Measurements from ENCODE around the gene SLC9A8.
A peak's percentile ranks its signal among the peaks of the same experiment; 100 is the strongest.
"Not testable (repeated sequence)": the region's sequence is repeated elsewhere in the genome, so short reads cannot be mapped to it uniquely, and the experiment has no call there.

SLC9A8 gene

DNA sequence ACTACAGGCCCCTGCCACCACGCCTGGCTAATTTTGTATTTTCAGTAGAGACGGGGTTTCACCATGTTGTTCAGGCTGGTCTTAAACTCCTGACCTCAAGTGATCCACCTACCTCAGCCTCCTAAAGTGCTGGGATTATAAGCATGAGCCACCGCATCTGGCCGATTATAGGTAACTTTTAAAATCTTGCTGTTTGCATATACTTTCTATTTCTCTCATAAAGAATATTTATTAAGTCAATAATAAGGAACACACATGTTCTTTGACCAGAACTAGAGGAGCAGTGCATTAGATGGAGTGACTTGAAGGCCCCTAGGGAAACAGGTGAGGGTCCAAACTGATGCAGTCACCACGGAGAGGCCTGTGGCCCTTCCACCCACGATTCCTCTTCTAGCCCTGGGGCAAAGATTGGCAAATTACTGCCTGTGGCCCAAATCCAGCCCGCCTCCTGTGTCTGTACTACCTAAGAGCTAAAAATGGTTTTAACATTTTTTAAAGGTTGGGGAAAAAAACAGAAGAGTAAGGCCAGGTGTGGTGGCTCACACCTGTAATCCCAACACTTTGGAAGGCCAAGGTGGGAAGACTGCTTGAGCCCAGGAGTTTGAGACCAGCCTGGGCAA lies 83.0 kb downstream of the SLC9A8 start:
- DNase-seq (ENCODE audit: low read depth): not testable (repeated sequence)

DNA sequence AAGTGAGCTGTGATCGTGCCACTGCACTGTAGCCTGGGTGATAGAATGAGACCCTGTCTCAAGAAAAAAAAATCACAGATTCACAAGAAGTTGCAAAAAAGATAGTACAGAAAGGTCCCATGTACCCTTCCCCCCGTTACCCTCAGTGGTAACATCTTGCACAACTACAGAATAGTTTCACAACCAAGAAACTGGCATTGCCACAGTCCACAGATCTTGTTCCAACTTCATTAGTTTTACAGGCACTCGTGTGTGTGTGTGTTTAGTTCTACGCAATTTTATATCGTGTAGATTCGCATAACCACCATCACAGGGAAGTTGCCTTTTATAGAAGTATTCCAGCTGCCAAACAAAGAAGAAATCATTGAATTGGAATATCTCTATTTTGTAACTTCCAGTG lies 83.6 kb downstream of the SLC9A8 start:
- DNase-seq (ENCODE audit: low read depth): peak; percentile 84

DNA sequence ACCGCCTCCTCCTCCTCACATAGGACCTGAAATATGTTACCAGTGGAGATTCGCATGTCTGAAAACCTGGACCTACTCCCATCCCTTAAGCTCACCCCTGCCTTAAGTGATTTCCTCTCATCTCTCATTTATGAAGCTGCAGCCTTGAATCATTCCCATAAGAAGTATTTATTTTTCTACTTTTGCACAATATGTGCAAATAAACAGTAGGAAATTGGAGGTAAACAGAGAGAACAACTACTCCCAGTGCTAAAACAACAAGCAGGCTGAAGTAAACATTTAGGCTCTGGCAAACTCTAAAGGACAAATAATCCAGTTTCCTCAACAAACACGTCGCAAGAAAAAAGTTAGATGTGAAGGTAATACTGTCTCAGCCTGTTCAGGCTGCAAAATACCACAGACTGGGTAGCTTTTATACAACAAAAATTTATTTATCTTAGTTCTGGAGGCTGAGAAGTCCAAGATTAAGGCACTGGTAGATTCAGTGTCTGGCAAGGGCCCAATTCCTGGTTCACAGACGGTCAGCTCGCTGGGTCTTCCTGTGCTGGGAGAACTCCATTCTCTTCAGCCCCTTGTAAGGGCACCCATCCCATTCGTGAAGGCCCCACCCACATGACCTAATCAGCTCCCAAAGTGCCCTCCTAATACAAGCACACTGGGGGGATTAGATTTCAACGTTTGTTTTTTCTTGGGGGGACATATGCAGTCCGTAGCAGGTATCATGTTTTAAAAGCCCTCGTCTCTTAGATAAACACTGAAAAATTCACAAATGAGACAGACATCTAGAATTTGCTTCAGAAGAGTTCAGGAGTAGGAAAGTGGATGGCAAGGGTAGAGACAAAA lies 87.1 kb downstream of the SLC9A8 start:
- DNase-seq (ENCODE audit: low read depth): no peak

DNA sequence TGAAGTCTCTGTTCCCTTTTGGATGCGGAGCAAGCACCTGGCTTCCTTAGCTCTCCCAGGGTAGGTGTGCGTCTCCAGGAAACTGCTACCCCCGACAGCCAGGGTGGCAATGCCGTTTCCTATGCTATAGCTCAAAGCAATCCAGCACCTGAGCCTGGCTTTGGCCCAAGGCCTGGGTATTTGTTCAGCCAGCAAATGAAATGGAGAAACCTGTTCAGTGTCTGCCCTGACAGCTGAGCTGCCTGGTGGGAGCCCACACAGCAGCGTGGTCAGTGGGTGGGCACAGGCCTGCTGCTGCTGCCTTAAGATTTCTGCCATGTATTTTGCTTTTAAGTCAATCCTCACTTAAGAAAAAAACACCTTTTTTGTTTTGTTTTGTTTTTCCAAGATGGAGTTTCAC lies 89.0 kb downstream of the SLC9A8 start:
- no peak for DNase-seq (ENCODE audit: low read depth)

DNA sequence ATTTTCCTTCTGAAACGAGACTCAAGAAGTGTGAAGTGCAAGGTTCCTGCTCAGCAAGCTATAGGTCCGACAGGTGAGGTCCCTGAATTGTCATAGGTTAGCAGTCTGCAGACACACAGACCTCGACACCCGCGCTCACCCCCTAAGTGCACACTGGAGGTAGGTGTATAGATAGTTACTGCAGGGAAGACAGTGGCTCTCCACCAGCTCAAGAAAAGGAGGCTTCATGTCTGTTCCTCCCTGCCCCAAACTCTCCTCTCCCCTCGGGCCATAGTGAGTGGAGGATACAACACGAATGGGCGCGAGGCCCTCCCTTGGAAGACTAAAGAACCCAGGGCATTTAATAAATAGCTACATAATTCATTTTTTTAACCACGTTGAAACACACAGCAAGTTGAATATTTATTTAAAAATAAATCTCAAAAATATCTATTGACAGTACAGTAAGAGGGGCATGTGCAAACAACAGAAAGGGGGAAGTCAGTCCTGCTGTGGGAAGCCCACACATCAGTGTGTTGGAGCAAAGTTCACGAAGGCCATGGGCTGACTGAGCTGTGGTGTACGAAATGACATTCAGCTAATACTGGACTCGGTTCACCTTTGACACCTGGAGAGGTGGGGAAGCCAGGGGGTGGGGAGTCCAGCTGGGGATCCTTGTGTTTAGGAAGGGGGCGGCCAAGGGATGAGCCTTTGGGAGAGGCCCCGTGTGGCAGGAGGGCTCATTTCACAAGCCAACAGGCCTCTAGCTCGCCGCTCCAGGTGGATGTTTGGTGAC lies 92.0 kb downstream of the SLC9A8 start:
- DNase-seq (ENCODE audit: low read depth): no peak

DNA sequence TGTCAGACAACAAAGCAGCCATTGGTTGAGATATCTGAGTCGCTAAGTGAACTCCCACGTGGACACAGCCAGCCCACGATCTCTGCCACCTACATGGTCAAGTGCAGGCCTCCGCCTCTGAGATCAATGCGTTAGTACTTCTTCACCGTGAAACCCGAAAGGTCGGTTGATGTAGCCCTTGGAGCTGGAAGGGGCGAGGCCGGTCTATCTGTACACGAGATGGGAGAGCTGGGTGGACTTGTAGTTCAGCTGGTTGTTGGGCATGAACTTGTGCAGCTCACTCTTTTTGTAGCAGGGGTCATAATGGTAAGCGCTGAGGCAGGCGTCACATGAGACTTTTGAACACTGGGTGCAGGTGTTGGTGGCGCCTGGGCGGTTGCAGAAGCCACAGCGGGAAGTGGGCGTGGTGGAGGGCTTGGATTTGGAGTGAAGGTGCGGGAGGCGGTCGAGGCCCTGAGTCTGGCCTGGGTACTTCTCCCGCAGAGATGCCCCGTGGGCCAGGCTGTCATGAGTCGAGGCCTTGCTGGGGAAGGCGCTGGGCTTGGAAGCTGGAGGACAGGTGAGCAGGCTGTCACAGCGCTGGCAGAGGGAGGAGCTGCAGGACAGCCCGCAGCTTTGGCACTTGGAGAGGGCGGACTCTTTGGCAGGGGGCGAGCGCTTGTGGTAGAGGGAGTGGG lies 92.9 kb downstream of the SLC9A8 start:
- DNase-seq (ENCODE audit: low read depth): no peak

DNA sequence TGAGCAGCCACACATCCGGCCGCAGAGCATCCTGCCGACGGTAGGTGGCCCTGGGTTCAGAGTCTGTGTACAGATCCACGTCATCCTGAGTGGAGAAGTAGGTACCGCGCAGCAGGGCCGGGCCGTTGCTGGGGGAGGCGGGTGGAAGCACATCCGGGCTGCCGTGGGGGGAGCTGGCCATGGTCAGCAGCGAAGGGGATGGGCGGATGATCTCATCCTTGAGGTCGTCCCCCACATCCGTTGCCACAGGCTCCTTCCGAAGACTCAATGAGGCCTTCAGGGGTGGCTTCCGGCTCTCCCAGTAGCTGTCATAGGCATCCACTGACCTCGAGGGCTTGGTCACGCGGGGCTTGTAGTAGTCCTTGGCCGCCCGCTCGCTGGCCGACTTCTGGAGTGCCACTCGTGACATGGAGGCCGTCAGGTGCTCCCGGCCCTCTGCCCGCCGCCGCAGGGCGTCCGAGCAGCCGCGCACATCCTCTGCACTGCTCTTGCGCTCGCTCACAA lies 93.5 kb downstream of the SLC9A8 start:
- DNase-seq (ENCODE audit: low read depth): no peak

DNA sequence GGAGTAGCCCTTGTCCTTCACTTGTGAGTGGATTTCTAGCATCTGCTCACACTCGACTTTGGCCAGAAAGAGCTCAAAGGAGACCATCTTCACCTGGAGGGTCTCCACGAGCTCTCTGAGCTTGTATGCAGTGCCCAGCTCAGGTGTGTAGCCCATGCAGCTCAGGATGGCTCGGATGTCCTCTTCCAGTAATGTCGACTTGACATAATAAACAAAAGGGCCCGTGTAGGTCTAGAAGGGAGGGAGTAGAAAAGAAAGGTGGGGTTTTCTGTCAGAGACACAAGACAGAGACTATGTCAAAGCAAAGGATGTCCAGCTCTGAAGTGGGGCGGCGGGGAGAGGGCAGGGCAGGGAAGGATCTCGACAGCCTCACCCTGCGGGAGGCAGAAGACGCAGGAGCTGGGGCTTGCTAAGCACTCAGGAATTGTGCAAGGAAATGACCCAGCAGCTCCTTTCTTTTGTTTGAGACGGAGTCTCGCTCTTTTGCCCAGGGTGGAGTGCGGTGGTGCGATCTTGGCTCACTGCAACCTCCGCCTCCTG lies 94.1 kb downstream of the SLC9A8 start:
- DNase-seq (ENCODE audit: low read depth): no peak

DNA sequence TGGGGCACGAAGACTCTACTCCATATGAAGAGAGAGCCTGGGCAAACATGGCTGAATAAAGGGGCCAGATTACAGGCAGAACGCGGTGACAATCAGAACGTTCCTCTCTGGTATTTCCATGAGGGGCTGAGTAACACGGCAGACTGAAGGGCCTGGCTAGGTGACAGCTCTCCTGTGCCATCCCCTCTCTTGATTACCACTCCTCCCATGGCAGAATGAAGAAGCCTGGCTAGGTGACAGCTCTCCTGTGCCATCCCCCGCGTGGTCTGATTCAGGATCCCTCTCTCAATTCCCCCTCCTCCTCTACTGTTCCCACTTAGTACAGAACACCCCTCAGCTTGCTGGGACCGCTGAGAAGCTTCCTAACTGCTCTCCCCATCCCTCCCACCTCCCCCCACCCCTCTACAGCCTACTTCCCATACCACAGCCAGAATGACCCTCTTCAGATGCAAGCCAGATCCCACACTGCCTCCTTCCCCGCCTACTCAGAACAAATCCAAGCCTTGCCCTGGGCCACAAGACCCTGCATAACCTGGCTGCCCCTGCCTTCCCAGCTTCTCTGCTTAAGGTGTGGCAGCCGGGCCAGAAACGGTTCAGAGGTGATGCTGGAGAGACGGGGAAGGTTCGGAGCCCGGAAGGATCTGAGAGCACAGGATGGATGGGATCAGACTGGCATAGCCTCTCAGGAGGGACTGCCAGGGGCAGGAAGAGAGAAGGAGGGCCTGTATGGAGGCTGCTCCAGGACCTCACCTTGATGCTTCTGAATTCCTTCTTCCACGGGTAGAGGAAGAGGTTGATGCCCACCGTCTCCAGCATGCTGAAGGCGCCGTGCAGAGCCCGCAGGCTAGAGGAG lies 95.0 kb downstream of the SLC9A8 start:
- no peak for DNase-seq (ENCODE audit: low read depth)

DNA sequence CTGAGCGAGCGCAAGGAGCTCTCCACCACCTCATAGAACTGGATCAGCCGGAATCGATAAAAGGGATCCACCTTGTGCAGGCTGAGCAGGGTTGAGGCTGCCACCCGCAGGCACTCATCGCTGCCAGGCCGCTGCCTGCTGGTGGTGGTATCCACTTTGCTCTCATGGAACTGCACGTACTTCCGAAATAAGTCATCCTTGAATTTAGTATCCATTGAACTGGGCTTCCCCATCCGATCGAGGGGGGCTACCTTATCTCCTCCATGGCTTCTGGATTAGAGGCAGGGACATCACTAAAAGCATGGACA lies 95.6 kb downstream of the SLC9A8 start:
- no peak for DNase-seq (ENCODE audit: low read depth)

DNA sequence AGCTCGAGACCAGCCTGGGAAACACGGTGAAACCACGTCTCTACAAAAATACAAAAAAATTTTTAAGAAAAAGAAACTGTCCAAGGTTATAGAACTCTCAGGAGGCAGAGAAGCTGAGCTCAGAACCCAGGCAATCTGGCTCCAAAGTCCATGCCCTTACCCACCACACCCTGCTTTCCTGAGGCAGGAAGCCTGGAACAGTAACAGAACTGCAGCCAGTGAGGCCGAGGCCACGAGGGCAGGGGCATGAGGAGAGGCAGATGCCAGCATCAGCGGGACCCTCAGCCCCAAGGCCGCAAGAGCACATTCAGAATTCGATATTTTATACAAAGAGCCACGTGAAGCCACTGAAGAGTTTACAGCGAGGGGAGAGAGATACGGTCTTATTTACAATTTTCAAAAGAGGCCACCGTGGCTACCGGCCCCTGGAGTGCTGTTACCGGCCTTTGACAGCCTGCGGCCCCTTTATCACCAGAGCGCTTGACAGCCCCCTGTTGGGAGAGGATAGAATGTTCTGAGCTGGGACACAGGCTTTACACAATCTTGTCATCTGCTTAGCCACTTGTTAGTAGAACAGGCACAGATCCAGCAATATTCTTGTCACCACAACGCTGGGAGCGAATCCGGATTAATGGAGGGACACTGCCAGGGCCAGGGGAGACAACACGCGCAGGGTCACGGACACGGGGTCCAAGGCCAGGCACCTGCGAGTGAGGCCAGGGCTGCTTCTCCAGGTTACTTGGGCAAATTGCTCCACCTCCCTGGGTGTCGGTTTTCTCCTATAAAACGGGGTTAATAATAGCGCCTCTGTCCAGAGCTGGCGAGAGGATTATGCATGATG lies 97.1 kb downstream of the SLC9A8 start:
- DNase-seq (ENCODE audit: low read depth): no peak

DNA sequence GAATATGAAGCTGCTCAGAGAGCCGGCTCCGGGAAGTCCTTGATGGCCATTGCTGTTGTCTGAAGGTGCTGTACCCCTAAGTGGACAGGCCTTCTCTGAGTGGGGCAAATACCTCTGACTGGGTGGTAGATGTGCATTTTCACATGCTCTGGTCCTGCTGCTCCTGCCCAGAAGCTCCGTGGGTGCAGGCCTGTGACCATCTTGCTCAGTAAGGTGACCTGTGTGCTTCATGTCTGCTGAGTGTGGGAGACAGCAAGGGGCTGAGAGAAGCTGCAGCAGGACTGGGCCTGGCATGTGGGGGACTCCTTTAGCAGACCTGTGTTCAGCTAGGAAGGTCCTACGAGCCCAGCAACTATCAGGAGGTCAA lies 97.7 kb downstream of the SLC9A8 start:
- DNase-seq (ENCODE audit: low read depth): no peak

DNA sequence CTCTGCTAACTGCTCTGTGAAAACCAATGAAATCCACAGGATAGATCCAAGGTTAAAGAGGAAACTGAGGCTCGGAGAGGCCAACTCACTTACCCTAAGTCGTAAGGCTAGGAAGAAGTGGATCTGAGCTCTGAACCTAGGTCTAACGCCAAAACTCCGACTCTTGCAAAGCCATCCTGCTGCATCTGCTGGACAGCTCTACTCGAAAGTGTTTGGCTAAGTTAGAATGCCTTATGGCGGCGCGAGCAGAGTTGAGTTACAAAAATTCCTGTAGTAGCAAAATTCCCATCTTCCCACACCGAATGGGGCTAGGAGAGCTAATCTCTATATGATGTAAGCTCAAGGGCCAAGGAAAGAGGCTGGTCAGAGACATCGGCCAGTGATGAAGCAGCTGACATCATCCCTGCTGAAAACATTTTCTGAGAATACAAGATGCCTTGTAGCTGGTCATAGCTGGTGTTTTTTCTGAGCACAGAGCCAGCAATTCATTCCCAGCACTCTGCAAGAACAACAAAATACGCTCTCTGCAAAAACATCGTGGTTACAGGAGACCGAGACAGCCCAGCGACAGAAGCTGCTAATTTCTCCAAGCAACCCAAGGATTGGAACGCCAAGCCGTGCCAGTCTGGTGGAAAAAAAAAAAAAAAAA lies 100.9 kb downstream of the SLC9A8 start:
- DNase-seq (ENCODE audit: low read depth): no peak

DNA sequence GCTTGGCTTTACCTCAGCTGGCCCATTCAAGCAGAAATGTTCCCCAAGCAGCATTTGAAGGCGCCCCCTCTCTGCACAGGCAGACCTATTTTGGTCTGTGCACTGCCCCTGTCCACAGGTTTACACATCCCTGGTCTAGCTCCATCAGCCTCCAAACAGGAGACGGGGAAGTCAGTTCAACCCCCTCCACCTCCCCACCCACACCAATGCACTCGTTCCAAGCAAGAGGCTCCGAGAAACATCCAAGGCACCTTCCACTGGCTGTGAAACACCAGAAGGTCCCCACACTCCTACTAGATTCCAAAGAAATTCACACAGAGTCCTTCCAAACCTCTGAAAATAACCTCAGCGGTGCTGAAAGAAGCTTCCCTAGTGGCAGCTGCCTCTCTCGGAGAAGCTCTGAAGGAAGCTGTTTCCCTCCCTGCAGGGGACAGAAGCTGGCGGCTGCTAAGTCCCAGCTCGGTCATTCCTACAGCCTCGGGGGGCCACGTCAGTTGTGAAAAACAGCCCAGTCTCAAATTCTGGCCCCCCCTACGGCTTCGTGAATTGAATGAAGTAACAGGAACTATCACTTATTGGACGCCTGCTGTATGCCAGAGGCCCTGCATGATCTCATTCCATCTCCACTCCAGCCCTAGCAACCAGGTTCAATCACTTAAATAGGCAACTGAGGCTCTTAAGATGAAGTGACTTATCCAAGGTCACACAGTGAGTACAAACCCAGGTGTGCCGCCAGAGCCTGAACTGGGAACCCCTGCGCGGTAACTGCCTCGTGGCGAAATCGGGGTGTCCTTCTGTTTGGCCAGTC lies 101.9 kb downstream of the SLC9A8 start:
- no peak for DNase-seq (ENCODE audit: low read depth)

DNA sequence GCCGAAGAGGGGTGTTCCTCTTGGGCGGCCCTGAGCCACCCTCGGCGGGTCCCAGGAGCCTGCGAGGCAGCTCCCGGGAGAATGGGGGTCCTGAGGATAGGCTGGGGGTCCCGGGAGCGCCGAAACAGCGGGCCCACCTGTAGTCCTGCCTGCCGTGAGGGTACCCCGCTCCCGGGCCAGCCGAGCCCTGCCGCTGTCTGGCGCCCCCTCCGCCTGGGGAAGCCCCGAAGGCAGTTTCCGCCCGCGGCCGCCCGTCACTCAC lies 102.4 kb downstream of the SLC9A8 start:
- DNase-seq (ENCODE audit: low read depth): no peak

DNA sequence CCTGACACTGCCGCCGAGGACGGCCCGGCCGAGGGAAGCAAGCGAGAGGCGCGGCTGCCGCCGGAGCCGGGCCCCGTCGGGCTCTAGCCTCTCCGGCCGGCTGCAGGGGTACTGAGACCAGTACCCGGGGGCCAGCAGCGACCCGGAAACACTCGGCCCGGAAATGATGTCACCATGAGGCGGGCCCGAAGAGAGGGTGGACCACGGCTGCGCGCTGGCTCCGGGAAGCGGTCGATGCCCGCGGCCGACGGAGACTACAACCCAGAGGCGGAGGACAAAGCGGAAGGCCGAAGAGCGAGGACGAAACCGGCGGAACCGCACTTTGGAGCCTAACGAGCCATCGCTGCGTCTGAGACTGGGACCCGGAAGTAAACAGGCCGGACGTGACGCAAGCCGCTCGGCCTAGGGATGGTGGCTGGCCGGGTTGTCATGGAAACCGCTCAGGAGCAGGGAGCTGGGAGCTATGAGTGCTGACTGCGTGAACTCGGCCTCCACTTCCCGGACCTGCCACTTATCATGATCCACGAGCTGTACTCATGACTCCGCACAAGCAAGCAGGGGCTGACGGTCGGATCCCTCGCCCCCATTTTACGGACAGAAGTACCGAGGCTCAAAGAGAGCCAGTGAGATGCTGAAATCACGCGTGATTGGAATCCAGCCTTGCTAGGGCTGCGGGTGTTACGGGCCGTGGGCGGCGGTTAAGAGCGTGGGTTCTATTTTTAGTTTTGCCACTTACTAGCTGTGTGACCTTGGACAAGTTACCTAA lies 102.9 kb downstream of the SLC9A8 start, which contains the start of gene SPATA2:
Gene SPATA2 (minus strand): TSS at position 150 of the 766 bp plus-strand sequence. CDS start 7,039 bp downstream, outside the sequence.
- DNase-seq (ENCODE audit: low read depth): peak; percentile 95

DNA sequence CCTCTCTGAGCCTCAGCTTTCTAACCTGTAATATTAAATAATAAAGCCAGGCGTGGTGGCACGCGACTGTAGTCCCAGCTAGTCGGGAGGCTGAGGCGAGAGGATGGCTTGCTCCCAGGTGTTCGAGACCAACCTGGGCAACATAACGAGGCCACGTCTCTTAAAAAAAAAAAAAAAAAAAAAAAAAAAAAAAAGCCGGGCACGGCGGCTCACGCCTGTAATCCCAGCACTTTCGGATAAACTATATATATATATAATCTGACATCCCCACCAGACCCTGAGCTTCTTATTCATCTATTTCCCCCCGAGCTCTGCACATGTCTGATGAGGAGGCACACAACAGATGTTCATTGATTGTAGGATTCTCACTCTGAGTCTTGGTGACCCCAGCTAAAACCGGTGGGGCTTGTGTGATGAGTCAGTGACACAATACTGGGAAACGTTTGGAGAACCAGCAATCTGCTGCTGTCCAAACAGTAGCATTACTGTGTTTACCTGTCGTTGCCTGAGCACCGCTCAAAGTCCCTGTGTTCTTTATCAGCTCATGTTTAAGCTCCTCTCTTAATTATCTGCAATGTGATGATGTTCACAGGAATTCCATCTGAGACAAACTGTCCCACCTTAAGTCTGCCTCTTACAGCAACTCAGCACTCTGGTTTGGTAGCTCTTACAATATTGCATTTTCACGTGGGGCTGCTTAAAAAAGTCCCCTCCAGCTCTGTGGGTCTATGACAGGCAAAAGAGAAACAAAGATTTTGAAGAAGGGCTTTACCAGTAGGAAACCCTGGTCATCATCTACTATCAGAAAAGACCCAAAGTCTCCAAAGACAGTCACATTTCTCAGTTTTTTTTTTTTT lies 103.7 kb downstream of the SLC9A8 start:
- DNase-seq (ENCODE audit: low read depth): no peak
